GM21528 (cell line): ENCODE measurements around the gene ATP11A.

Experiments
- ATAC-seq: cut with Tn5 transposase; IDR thresholded peaks from one replicate; pipeline ENCODE4 v1.9.1; 2021; ENCODE audit warnings: mild to moderate bottlenecking, moderate library complexity; ENCODE audit not compliant: unreplicated experiment, low FRiP score

ATP11A gene

GRCh38 chr13:112933649-112934048 lies 243.8 kb downstream of the ATP11A start:
- no peak for ATAC-seq

GRCh38 chr13:112934078-112934477 lies 244.2 kb downstream of the ATP11A start:
- ATAC-seq: no peak
